Measurements from ENCODE around the gene ATXN7.

ATXN7 gene

DNA sequence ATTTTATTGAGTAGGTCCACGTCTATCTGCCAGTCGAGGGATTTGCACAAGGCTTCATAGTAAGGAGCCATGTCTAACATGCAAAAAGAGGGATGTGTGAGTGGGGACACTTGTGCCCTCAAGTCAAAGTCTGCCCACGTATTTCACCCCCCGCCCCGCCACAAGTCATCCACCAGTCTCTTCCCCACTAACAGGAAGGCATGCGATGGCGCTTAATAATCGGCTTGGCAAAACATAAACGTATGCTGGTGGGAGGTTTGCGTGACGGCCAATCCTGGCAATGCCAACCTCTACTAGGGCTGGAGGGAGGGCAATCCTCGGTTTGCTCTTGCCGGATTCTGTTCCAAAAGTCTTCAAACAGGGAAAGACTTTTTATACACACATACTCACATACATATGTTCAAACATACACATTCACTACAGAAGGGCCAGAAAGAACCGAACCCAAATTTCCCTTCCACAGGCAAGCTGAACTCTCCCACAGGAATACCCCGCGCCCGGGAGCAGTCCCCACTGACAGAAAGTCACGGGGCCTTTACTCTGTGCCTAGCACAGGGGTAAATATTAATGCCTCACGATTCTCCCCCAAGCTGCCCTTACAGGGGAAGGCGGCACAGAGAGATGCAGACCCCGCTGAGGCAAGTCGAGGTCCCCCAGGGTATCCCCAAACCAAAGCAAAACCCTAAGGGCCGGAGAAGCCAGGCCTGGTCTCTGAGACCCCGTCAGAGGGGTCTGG is 159.0 kb downstream of the ATXN7 start:
- peak; percentile 6 to 28 for DNase-seq

DNA sequence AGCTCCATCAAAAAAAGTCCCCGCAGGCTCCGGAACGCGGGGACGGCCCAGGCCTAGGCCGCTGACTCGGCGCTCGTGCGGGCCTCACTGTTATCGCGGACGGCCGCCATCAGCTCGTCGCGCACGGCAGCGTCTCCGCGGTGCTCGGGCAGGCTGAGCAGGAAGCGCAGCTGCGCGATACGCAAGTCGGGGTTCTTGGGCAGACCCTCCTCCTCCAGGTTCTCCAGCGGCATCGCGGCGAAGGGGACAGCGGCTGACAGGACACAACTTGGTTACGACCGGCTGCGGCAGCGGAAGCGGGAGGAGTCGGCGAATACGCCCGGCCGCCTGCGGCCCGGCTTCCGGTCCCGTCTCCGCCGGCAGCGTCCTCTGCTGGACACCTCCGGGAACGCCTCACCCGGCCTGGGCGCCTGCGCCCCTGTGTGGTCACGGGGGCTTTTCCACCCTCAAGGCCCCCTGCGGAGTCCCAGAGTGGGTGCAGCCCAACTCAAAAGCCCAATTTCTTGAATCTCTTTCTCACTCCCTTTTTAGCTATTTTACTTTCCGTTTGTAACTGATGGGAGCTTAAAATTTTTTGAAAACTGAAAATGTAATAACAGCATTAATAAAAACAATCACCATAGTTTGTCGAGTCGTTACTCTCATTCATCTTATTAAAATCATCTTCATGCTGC is 159.7 kb downstream of the ATXN7 start, which contains the start of gene PSMD6:
TSS of gene PSMD6 (minus strand) at position 308 of the 674 bp plus-strand sequence. CDS start at position 233, 75 bp downstream.
- peak; percentile 94 for DNase-seq

DNA sequence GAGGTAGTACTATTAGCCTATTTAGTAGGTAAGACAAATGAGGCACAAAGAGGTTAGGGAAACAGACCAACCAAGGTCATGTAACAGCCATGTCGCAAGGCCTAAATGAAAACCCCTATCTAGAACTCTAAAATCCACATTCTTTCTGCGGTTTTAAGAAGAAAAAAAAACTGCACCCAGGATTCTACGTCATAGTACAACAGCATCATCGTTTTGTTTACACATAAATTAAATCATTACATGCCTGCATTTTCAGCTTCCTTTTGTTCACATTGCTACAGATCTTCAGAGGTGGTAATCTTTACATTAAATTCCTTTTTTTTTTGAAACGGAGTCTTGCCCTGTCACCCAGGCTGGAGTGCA is 160.2 kb downstream of the ATXN7 start:
- no peak for DNase-seq

DNA sequence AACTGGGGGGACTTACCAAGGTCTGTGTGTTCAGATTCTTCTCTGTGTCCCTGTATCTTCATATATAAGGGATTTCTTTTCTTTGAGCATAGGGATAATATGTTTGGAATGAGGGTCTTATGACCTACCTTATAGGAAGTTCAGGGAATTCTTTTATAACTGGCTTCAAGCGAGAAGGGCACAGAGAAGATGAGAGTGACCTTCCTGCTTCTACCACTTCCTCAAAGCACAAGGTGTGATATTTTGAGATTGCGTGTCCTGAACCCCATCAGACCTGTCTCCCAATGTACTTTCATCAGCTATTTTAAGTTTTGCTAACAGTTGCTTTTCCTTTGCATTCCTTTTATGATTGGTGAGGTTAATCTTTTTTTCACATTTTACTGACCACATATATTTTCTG is 162.7 kb downstream of the ATXN7 start:
- DNase-seq, result no peak

DNA sequence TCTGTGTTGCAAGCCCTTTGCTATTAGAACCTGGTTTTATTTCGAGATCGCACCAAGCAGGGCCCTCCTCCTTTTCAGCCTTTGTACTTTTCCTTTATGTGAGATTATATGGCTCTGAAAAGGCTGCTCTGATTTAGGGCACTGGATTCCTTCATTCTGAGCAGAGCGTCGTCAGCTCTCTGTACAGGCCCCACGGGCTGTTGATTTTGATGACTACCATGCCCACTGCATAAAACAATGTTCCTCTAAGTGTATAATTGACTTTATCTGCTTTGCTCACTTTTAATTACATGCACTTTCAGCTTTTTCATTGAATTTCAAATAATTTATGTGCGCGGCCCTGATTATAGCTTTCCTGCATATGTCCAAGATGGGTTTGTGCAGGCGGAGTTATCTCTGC is 164.0 kb downstream of the ATXN7 start:
- DNase-seq, result no peak

DNA sequence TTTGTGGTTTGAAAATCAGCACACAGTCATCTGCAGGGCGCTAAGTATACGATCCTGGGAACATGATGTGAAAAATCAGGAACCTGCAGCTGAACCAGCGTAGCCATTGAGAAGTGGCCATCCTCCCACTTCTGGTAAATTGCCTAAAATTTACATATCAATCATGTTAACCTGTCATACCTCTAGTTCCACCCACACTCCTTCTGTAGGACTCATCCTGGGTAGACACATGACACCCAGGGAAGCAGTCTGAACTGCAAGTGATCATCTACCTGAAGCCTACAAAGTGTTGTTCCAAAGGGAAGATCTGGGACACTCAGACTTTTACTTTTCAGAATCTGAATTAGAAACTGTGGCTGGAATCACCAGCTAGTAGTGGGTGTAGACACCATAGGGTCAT is 165.1 kb downstream of the ATXN7 start:
- DNase-seq, result no peak

DNA sequence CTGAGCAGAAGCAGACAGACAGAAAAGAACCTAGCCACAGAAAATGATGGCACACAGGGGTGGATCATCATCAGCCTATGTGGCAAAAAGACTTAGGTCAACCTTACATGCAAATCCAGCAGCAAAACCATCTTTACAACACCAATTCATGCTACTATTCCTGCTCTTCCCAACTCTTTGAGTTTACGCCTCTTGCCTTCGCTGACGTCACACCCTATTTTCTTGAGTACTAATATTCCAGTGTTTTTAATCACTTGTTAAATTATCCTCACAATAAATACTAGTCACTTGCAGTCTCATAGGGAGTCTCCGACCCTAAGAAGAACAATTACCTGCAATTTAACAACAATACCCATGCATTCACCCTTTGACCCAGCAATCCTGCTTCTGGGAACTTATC is 165.6 kb downstream of the ATXN7 start:
- DNase-seq, result no peak

DNA sequence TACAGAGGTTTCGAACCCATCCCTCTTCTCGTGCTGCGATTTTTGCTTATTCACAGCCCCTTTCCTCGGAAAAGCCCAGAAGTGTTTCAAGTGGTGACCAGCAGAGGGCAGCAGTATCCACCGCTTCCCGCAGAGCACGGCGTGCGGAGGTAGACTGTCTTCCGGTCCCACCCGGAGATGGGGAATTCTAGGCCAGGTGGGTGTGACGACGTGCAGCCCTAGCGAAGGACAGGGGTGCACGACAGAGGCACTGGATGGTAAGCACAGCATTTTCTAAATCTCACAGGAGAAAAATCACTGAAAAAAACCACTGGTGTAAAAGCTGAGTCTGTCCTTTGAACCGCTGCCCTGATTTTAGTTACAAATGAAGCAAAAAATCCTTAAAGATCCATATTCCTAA is 167.1 kb downstream of the ATXN7 start:
- DNase-seq, result peak; percentile 75 to 81

DNA sequence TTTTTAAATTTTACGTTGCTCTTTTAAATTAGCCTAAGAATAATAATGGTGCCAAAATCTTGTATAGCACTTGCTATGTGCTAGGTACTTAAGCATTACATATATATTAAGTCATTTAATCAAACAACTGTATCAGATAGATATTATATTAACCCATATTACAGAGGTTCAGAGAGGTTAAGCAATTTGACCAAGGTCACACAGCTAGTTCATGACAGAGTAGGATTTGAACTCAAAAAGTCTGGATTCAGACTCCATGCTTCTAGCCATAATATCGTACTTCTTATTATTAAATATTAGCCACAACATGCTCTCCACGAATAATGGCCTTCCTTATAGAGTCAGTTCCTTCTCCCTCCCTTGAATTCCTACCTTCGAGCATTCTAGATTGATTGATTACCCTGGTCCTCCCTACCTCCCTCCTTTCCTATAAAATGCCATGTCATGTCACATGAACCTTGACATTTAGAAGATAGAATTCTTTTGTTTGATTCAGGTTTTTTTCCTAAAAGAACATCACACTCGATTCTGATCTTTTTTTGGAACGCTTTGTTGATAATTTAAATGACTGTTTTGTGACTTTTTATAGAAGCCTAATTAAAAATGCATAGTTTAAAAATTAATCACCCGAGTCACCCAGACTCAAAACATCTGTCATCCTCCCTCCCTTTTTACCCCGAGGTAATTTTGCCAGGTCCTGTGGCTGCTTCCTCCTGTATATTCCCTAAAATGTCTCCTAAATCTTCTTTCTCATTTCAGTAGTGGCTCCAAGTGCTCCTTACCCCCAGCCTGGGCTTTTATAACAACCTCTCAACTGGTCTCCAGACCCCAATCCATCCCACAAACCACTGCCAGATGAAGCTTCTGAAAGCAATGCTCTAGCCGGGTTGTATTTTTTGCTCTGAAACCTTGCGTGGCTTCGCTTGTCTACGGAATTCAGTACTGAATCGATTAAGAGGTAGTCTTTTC is 168.2 kb downstream of the ATXN7 start:
- no peak for DNase-seq

DNA sequence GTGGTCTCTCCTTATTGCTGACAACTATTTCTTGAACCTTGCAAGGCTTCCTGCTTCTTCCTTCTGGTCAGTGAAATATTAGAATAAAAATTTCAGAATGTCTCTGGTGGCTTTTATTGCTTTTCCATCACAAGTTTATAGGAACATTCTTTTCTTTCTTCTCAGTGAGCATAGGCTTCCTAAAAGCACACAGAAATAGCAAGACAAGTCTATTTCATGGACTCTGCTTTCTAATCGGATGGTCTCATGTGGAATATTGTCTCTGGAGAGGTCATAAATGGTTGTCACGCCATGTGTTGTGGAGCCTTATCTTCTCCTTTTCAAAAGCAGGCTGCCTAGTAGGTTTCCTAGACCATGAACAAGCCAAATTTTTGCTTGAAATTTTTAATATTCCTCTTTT is 169.4 kb downstream of the ATXN7 start:
- no peak for DNase-seq

DNA sequence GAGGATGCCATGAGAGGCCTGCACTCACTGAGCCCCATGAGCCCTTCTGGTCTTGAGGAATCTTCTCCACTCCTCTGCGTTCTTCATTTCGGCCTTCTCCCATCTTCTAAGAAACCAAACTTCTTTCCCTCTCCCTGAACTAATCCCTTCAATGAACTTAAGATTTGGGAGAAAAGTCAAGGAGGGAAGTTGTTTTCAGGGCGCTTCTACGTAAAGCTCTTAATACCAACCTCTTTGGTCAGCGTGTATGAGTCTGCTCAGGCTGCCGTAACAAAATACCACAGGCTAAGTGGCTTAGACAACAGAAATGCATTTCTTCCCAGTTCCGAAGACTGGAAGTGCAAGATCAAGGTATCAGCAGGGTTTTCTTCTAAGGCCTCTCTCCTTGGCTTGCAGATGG is 173.4 kb downstream of the ATXN7 start:
- no peak for DNase-seq

DNA sequence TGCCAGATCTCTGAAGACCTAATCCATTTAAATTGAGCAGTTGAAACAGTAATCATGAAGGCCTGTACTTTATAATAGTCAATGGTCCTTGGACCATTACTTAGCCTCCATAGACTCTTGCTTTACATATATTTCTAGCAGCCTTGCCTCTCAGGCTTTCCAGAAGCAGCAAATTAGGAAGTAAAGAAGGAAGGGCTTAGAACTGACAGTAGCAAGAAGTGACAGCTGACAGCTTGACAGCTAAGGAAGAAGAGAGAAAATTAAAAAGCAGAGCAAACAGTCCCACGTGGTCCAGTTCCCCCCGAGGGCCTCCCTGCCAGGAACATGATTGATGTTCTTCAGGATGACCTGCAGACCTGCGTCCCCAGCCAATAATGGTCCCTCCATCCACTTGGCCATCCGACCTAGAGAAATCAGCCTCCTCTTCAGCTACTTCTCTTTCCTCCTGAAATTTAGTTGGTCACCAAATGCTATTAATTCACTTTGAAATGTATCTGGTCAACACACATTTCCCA is 174.6 kb downstream of the ATXN7 start:
- DNase-seq, result no peak

DNA sequence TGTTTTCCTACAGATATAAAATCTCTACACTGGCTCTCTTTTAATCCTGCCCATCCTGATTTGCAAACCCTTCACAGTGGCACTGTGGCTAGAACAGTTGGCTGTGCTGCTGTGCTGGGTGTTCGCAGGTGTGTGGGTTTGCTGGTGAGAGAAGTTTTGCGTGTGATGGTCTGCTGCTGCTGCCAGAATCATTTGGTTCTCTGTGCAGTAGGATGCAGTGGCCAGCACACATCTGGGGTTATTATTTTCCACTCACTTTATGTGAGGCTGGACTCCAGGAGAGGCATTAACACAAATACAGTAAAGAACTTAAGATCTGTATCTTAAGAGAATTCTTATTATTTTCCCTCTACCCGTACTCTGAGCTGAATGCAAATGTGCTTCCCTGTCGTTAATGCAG is 175.7 kb downstream of the ATXN7 start:
- DNase-seq, result no peak

DNA sequence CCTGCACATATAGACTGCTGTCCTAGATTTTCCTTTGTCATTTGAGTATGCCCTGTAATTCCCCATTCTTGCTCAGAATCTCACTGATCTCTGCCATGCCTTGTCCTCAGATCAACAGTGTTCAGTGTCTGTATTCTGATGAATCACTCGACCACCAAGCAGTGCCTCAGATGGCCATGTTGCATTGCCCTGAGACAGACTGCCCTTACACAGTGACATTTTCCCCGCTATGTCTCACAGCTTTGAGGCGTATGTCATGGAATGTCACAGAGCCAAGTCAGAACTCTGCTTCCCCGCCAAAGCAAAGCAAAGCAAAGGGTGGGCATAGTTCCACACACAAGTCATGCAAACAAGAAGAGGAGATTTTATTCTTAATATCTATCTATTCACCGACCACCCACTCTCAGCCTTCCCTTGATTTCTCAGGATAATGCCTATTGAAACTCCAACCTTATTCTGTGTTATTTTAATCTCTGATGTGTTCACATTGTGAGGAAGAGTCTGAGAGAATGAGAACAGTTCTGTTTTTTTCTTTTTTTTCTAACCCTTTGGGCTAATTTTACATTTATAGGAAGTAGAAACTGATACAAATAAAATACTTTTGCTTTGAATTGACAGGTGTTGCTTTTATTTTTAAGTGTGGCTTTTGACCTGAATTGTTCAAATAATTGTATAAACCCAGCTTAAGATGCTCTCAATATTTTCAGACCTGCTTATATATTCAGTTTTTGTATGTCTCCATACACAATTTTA is 176.5 kb downstream of the ATXN7 start:
- no peak for DNase-seq

DNA sequence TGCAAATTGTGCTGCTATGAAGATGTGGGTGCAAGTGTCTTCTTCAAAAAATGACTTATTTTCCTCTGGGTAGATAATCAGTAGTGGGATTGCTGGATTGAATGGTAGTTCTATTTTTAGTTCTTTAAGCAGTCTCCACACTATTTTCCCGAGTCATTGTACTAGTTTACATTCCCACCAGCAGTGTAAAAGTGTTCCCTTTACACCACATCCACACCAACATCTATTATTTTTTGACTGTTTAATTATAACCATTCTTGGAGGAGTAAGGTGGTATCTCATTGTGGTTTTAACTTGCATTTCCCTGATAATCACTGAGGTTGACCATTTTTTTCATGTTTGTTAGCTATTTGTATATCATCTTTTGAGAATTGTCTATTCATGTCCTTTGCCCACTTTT is 179.3 kb downstream of the ATXN7 start:
- no peak for DNase-seq

DNA sequence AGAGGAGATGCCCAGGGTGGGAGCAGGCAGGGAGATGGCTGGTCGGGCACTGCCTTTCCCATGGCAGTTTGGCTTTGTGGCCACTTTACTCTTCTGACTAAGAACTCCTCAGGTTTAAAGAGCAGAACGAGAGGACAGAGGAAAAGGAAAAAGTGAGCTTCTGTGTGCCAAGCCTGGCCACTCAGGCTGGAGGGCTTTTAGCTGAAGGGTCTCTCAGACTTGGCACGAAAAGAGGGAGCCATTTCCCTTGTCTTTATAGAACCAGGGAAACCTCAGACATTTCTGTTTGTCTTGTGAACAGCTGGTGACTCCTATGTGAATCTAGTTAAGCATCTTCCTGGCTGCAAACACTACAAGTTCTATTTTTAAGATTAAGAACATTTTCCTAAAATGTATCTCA is 182.9 kb downstream of the ATXN7 start:
- DNase-seq, result no peak

DNA sequence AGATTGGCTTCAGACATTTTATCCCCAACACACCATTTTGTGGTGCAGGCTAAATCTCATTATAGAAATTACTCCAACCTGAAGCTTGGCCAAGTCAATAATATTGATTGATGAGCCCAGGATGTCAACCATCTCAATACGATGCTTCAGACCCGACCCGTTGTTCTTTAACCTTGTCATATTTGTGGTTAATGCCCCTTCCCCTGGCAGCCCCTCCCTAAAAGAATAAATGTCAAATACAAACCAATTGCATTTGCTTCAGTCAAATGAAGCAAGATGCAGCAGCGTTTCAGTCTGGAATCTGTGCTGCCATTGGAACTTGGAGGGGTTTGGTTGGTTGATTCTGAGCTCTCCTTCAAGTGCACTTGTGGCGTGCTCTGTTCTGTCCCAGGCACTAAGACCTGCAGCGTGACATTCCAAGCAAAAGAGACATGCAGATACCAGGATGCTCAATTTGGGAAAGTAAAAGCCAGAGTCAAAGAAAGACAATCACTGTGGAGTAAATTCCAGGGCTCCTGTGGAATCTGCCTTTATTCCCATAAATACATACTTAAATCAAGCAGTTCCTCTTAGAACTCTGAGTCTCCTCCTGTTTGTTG is 183.4 kb downstream of the ATXN7 start:
- no peak for DNase-seq

DNA sequence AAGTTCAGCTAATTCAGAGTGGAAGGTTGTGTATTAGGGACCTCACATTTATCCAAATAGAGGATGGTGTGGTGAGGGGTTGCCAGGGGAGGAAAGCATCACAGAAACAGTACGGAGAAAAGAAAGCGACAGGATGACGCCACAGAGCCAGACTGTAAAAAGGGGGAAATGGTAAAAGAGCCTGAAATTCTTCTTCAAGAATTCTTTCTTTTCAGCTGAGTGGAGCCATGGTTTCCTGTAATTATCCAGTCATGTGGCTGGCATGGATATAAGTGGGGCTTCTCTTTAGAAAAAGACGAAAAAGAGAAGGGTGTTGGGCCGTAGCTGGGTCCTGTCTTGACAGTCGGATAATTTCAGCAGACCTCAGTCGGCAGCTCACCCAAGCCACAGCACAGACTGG is 184.1 kb downstream of the ATXN7 start:
- DNase-seq, result no peak

DNA sequence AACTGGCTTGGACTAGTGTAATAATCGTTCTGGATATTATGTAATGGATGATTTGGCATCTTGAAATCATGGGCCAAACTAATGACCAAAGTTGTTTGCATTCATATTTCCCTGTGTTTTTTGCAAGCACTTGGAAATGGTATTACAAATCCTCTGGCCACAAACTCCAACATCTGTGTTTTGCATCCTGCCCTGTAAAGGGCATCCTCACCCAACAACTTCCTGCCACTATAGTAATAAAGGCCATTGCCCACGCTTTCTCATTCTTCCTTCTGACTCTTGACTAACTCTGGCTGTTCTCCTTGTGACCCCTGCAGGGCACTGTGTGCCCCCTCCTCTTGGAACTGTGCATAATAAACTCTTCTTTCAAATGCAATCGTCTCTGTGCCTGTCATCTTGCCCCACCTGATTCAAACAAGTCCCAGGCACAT is 185.0 kb downstream of the ATXN7 start:
- DNase-seq, result peak in 1 of 2 experiments; percentile 4

DNA sequence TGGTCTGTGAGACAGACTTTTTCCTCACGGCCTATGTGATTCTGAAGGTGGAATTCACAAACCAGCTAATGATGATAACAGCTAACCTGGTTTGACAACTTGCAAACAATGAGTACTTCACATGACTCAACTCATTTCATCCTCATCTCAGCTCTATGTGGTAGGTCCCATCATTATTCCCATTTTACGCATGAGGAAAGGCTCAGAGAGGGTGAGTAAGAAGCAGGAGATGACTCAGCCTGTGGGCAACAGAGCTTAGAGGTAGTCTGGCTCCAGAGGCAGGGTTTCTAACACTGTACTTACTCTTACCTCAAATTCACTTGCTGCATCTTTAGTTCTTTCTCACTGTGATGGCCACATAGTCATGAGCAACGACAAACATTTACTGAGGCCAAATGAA is 185.5 kb downstream of the ATXN7 start:
- DNase-seq, result peak; percentile 12 to 22

DNA sequence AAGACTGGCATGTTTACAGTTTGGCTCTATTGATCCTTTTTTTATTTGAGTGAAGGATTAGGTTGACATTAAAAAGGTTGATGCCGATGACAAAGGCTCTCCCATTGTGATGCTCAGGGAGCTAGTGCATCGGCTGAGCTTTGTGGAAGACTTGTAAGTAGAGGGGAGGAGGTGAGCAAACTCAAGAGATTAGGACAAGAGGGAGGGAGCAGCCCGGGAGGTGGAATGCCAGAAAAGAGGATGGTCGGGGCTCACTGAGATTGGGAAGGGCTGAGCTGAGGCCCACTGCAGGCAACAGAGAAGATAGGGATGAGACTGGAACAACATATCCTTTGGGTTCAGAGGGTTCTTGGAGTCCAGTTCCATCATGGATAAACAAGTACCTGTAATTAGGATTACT is 186.2 kb downstream of the ATXN7 start:
- DNase-seq, result no peak

All from activated CD4-positive, alpha-beta T cell treated with anti-CD3 and anti-CD28 coated beads, Interleukin-2, amount 50 U/mL, for 48 hours (primary cell).